PC-3 (cell line): ENCODE measurements around the gene MAD1L1.

ENCODE experiments used
- EZH2 ChIP-seq: fragments of 300-600 bp; sonication (generic); IDR thresholded peaks from one replicate; pipeline ENCODE4 v1.6.1; 2017; ENCODE audit warnings: antibody characterized with exemption, mild to moderate bottlenecking, low read length; ENCODE audit not compliant: unreplicated experiment
- TF ChIP-seq, protein P1 (sequence below): fragments of 300-600 bp; sonication (generic); conservative IDR thresholded peaks from 2 replicates; pipeline ENCODE4 v1.5.1; 2017; ENCODE audit warnings: antibody characterized with exemption, low read depth, mild to moderate bottlenecking, low read length

DNA sequence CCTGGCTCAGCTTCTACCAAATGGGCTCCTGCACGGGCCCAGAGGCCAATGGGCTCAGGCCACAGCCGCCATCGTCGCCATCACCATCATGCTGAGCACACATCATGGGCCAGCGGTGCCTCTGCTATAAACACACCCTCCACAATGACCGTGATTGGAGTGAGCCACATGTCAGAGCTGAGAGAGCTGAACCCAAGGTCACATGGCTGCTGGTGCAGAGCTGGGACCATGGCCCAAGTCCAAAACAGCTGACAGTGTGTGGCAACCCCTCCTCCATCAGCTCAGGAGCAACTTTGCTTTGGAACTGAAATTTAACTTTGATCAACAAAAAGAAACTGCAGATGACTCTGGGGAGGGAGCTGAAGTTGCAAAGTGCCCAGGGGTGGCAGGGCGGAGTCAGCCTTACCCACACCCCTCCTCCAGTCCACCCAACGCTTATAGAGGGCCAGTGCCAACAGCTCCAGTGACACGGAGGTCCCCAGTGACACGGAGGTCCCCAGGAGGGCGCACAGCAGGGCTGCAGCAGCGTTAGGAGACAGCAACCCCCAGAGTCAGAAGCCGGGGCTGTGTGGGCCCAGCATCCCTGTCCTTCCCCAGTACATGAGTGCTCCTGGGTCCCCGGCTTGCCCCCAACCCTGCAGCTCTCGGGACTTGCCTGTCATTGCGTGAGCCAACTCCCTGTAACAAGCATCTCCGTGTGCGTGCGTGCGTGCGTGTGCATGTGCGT, 313.0 kb downstream of the MAD1L1 start:
- no peak for TF ChIP-seq EZH2
- TF ChIP-seq, protein P1, sequence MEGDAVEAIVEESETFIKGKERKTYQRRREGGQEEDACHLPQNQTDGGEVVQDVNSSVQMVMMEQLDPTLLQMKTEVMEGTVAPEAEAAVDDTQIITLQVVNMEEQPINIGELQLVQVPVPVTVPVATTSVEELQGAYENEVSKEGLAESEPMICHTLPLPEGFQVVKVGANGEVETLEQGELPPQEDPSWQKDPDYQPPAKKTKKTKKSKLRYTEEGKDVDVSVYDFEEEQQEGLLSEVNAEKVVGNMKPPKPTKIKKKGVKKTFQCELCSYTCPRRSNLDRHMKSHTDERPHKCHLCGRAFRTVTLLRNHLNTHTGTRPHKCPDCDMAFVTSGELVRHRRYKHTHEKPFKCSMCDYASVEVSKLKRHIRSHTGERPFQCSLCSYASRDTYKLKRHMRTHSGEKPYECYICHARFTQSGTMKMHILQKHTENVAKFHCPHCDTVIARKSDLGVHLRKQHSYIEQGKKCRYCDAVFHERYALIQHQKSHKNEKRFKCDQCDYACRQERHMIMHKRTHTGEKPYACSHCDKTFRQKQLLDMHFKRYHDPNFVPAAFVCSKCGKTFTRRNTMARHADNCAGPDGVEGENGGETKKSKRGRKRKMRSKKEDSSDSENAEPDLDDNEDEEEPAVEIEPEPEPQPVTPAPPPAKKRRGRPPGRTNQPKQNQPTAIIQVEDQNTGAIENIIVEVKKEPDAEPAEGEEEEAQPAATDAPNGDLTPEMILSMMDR = no peak
